GM21390 (cell line): ENCODE results near the gene ZNF333.
"Not testable (repeated sequence)": the region's sequence is repeated elsewhere in the genome, so short reads cannot be mapped to it uniquely, and the experiment has no call there.

Source experiments
- ATAC-seq: cut with Tn5 transposase; IDR thresholded peaks from one replicate; pipeline ENCODE4 v1.9.1; 2021; ENCODE audit not compliant: unreplicated experiment

Gene ZNF333

DNA sequence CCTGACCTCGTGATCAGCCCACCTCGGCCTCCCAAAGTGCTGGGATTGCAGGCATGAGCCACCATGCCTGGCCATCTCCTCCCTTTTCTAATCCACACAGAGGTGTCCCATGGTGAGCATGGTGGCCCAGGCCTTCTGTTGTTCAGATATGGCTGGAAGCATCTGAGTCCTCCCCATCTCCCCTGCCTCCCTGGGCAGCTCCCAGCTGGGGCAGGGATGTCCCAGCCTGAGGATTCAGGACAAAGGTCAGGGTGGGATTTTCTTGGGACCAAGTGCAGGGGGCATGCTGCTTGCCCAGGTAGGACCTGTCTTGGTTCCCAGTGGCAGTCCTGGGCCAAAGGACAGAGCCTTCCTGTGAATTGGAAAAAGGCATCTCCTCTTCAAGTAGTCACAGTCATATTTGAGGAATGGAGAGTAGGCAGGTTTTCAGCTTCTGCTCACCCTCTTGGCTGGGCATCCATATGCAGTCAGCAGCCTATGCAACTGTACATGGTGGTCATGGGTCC, 77.7 kb downstream of the ZNF333 start:
- no peak for ATAC-seq

DNA sequence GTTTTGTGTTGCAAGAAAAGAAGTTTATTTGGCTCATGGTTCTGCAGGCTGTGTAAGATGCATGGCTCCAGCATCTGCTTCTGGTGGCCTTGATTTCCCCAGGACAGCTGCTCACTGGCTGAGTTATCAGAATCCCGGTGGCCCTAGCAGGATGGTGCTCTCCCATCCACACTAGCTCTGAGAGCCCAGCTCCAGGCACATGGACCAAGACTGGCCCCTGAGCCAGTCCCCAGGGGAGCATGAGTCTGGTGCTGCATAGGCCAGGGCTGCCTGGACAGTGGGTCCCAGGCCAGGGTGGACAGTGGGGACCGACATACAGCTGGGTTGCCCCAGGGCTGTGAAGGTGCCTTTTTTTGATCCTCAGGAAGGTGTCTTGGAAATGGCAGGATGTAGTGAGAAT, 78.2 kb downstream of the ZNF333 start:
- ATAC-seq: no peak

DNA sequence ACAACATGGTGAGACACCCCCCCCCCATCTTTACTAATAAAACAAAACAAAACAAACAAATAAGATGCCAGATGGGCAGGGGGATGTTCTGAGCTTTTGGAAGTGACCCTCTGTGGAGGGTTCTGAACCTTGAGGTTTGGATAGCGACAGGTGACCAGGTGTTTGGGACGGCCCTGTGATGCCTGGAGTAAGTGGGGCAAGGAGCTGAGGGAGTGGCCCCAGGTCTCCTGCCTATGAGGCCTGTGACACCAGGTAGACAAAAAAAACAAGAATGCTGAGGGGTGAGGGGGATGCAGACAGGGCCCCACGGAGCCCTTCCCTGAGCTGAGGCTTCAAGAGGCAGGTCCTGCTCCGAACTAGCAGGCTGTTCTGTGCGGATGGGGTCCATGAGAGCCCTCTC, 79.4 kb downstream of the ZNF333 start:
- no peak for ATAC-seq

DNA sequence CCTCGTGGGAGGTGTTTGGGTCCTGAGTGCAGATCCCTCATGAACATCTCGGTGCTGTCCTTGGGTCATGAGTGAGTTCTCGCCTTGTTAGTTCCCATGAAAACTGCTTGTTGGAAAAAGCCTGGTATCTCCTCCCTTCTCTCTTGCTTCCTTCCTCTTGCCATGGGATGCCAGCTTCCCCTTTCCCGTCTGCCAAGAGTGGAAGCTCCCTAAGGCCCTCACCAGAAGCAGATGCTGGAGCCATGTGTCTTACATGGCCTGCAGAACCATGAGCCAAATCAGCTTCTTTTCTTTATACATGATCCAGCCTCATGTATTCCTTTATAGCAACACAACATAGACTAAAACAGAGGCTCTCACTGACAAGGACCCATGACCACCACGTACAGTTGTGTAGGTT, 80.3 kb downstream of the ZNF333 start:
- no peak for ATAC-seq

DNA sequence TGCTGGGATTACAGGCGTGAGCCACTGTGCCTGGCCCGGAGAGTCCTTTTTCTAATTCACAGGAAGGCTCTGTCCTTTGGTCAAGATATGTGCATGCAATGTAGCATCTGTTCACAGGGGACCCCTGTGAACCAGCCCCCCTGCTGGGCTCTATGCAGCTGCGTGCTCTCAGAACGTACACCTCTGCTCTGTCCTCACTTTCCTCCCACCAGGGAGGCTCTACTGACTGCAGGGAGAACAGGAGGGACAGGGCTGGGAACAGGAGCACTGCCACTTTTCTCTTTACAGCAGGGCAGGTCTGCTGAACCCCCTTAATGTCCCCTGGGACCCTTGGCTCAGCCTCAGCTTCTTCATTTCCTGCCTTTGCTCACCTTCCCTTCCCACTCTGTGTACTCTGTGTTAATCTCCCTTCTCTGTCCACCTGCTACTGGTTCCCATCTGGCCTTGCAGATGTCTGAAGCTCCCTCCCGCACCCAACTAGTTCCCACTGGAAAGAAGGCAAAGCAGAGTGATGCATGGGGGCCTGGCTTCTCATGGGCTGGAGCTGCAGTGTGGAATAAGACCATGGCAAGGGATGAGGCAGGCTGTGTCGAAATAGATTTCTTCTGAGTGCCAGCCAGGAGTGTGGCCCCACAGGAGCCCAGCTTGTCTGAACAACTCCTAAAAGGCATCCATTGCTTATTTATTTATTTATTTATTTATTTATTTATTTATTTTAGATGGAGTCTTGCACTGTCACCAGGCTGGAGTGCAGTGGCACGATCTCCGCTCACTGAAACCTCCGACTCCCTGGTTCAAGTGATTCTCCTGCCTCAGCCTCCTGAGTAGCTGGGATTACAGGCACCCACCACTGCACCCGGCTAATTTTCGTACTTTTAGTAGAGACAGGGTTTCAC, 81.3 kb downstream of the ZNF333 start:
- no peak for ATAC-seq

DNA sequence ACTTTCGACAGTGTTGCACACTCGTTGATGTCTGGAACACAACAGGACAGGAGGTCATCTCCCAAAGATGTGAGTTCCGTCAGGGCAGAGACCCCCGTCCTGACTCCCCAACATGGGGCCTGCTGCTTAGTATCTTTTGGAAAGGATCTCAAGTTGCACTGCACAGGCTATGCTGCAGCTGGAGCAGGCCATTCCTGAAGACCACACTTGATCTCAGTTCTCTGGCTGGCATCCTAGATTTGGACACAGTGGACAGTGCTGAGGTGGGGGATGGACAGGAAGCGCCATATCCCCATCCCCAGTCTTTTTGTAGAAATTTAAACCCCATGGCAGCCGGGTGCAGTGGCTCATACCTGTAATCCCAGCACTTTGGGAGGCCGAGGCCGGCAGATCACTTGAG, 82.6 kb downstream of the ZNF333 start:
- no peak for ATAC-seq

DNA sequence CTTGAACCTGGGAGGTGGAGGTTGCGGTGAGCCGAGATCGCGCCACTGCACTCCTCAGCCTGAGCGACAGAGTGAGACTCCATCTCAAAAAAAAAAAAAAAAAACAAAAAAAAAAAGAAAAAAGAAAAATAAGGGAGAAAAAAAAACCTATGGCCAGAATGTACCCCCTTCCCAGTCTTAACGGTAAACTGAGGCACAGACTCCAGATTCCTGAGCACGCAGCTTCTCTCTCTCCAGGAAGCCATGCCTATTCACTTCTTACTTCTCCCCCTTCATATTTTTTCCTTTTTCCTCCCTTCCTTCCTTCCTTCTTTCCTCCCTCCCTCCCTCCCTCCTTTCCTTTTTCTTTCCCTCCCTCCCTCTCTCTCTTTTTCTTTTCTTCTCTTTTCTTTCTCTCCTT, 83.1 kb downstream of the ZNF333 start:
- no peak for ATAC-seq

DNA sequence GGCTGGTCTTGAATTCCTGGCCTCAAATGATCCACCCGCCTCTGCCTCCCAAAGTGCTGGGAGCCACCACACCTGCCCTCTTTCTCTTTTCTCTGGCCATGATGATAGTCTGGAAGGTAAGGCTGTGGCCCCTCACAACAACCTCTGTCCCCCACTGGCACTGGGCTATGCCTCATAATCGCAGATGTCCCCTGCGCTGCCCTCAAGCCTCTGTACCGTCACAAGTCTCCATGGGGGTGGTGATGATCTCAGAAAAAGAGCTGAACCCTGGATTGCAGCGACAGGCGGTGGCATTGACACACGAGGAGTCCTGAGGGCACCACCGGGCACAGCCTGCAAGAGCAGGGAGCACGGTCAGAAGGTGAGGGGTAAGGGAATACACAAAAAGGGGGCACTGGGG, 83.9 kb downstream of the ZNF333 start:
- not testable (repeated sequence) for ATAC-seq

DNA sequence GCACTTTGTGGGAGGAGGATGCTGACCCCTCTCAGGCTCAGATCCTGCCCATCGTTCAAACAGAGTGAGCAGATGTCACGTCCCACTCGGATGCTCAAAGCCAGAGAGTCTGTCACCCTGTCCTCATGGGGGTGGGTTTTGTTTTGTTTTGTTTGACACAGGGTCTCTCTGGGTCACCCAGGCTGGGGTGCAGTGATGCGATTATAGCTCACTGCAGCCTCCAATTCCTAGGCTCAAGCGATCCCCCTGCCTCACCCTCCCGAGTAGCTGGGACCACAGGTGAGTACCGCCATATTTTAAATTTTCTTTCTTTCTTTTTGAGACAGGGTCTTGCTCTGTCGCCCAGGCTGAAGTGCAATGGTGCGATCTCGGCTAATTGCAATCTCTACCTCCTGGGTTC, 84.5 kb downstream of the ZNF333 start:
- ATAC-seq: no peak

DNA sequence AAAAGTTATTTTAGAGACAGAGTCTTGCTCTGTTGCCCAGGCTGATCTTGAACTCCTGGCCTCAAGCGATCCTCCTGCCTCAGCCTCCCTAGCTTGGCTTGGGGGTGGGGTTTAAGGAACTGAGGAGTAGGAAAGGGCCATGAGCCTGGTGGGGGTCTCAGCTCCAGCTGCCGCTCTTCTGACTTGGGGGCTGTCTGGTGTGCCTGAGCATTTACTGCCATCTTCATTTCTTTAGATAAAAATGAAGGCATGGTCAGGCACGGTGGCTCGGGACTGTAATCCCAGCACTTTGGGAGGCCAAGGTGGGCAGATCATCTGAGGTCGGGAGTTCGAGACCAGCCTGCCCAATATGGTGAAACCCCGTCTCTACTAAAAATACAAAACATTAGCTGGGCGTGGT, 85.5 kb downstream of the ZNF333 start:
- ATAC-seq: not testable (repeated sequence)

DNA sequence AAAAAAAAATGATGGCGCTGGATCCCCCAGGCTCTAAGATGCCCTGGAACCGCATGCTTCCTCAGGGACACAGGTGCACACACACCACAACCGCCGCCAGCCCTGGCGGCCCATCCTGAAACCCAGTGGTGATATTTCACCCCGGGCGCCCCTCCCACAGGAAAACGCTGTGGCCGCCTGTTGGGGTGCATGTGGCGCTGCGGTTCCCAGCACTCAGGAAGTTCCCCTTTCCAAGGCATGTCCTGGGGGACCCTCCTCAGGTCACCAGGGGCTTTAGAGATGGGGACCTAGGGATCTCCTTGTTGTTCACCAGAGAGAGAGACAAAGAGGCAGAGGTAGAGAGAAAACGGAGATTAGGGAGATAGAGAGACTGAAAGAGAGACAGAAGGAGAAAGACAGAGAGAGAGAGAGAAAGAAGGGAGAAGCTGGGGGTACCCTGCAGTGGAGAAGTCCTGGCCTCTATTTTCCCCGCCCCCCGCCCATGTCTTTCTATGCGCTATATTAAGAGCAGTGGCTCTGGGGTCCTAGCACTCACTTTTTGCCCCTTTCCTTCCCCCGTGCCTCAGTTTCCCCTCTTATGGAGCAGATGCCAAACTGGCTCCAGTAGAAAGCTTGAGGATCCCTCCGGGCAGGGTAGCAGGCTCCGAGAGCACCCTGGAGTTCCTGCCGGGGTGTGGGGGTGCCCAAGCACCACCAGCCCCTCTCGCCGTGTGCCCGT, 86.2 kb downstream of the ZNF333 start:
- ATAC-seq: no peak

DNA sequence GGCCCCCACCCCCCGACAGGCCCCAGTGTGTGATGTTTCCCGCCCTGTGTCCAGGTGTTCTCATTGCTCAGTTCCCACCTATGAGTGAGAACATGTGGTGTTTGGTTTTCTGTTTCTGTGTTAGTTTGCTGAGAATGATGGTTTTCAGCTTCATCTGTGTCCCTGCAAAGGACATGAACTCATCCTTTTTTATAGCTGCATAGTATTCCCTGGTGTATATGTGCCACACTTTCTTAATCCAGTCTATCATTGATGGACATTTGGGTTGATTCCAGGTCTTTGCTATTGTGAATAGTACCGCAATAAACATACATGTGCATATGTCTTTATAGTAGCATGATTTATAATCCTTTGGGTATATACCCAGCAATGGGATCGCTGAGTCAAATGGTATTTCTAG, 87.8 kb downstream of the ZNF333 start:
- not testable (repeated sequence) for ATAC-seq

DNA sequence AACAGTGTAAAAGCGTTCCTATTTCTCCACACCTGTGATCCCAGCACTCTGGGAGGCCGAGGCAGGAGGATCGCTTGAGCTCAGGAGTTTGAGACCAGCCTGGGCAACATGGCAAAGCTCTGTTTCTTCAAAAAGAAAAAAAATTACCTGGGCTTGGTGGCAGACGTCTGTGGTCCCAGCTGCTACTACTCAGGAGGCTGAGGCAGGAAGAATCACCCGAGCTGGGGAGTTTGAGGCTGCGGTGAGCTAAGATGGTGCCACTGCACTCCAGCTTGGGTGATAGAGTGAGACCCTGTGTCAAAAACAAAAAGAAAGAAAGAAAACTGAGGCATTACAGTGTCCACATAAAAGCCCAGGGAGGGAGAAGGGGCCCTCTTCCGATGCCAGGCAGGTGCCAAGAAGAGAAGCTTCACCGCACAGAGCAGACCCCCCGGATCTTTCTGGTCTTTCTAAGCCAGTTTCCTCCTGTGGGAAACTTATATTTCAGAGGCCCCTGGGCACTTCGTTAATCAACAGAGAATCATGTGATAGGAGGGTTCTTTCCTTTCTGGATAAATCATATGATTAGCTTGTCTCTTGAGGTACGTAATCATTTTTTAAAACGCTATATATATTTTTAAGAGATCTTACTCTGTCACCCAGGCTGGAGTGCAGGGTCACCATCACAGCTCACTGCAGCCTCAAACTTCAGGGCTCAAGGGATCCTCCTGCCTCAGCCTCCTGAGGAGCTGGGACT, 88.4 kb downstream of the ZNF333 start, which contains the start of gene ADGRE2:
ADGRE2 (minus strand) TSS at position 451 of the 736 bp plus-strand sequence. CDS start 1,804 bp downstream, outside the sequence.
- ATAC-seq: not testable (repeated sequence)

DNA sequence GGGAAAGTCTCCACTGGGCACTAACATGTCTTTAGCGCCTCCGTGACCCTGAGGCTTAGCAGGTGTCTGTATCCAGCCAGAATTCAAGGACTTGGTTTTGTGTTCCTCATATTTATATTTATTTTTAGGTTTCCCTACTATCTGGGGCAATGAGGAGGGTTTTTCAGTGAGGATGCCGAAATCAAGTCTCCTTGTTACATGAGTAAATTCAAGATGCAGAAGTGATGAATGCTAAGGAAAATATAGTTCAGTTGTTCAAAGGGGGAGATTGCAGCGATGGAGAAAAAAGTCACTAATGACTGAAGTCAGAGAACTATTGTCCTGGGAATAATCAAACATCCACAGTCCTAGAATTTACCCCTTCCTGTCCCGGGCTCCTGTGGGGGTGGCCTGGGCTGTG, 89.3 kb downstream of the ZNF333 start:
- no peak for ATAC-seq

DNA sequence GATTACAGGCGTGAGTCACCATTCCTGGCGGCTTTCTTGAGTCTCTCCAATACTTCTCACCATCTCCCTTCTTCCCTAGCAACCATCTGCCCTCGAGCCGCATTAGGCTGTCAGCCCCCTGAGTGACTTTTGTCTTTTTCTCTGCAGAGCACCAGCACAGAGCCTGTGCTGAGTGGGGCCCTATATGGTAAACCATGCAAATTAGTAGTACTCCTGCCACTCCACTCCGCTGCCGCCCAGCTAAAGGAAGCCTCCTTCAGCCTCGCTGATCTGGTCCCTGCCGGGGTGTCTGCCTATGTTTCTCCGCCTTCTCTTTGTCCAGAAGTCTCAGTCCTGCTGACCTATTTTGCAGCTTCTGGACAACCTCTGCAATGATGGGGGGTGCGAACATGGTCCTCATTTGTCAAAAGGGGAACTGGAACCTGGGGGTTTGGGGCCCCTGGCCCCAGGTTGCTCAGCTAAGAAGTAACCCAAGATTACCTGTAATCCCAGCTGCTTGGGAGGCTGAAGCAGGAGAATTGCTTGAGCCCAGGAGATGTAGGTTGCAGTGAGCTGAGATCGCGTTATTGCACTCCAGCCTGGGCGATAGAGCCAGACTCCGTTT, 90.9 kb downstream of the ZNF333 start:
- ATAC-seq: not testable (repeated sequence)

DNA sequence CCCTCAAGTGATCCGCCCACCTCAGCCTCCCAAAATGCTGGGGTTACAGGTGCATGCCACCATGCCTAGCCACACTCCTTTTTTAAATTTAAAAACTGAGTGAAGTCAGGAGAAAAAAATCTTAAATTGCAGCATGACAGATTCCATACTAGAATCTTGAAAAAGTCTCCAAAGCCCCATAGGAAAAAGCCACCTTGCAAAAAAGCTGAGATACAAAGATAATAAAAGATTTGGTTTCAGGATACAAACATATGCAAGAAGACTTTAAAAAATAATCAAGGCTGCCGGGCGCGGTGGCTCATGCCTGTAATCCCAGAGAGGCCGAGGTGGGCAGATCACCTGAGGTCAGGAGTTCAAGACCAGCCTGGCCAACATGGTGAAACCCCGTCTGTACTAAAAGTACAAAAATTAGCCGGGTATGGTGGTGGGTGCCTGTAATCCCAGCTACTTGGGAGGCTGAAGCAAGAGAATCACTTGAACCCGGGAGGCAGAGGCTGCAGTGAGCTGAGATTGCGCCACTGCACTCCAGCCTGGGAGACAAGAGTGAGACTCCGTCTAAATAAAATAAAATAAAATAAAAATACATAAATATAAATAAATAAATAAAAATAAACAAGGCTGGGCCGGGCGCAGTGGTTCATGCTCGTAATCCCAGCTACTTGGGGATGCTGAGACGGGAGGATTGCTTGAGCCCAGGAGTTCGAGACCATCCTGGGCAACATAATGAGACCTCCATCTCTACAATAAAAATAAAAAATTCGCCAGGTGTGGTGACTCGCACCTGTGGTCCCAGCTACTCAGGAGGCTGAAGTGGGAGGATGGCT, 92.1 kb downstream of the ZNF333 start:
- not testable (repeated sequence) for ATAC-seq

DNA sequence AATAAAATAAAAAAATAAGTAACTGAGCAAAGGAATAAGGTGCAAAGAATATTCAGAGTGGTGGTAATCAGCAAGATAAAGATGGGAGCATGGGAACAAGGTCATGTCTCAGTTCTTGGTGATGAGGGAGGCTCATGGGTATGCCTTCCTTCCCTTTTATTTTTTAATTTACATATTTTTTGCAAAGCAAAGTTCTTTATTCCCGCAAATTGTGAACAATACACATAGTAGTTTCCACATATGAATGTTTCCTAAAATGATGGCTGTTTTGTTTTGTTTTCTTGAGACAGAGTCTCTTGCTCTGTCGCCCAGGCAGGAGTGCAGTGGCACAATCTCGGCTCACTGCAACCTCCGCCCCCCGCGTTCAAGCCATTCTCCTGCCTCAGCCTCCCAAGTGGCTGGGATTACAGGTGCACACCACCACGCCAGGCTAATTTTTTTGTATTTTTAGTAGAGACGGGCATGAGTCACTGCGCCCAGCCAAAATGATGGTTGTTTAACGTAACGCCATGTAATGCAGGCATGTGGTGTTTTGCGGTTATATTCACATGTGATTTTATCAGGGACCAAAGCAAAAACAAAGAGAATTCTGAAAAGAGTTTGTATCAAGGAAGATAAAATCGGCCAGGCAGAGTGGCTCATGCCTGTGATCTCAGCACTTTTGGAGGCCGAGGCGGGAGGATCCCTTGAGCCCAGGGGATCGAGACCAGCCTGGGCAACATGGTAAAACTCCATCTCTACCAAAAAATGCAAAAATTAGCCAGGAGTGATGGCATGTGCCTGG, 93.0 kb downstream of the ZNF333 start:
- no peak for ATAC-seq
